ENCODE data around the gene PPFIBP1. TPM values are rescaled to one million over a fixed set of nuclear protein-coding genes. Genes with fewer than 3 reads are reported as not detected.

PPFIBP1 gene
- total and polyA plus RNA-seq, 2 of the 8 experiments (the other 6 are each of a cell fraction or from before 2014, with no cell fraction given): 7.7 to 31.3 TPM

GRCh38 chr12:27572486-27573255, 48.7 kb downstream of the PPFIBP1 start (continued):
- TF ChIP-seq CHD7 (IDR thresholded peaks at IDR 0.05; ENCODE audit: insufficient replicate concordance, low read length) (no peak), GABPA (IDR thresholded peaks at IDR 0.05; ENCODE audit: borderline replicate concordance, insufficient read depth, low read length) (no peak), CTCF (IDR thresholded peaks at IDR 0.05; ENCODE audit: control extremely low read depth in 1 of 3, insufficient read depth in 1 of 3, low read depth in 1 of 3, low read length in 3 of 3) (no peak), MAFK (IDR thresholded peaks at IDR 0.05; ENCODE audit: low read depth, low read length) (no peak), CBX5 (IDR thresholded peaks at IDR 0.05; ENCODE audit: low read depth, low read length) (no peak), SP4 (IDR thresholded peaks at IDR 0.05; ENCODE audit: low read length) (no peak)

All from H1 (cell line).